ENCODE data around the gene UBE2J2. TPM values are rescaled to one million over a fixed set of nuclear protein-coding genes. Genes with fewer than 3 reads are reported as not detected.
"Not testable (repeated sequence)": the region's sequence is repeated elsewhere in the genome, so short reads cannot be mapped to it uniquely, and the experiment has no call there.

The UBE2J2 gene
- total RNA-seq, 1 experiment from 2014 or later, result 52.7 TPM

GRCh38 chr1:1255611-1256010, 18.0 kb downstream of the UBE2J2 start:
- DNase-seq (ENCODE audit: low spot score), result no peak

- no peak for DNase-seq (ENCODE audit: low spot score)
Observed at GRCh38 chr1:1255078-1255477, 18.6 kb downstream of the UBE2J2 start.

GRCh38 chr1:1254667-1254998, 19.0 kb downstream of the UBE2J2 start:
- no peak for DNase-seq (ENCODE audit: low spot score)

- DNase-seq (ENCODE audit: low spot score), result no peak
Observed at GRCh38 chr1:1253972-1254666, 19.5 kb downstream of the UBE2J2 start.

GRCh38 chr1:1253314-1253713, 20.3 kb downstream of the UBE2J2 start:
- DNase-seq (ENCODE audit: low spot score), result no peak

- no peak for DNase-seq (ENCODE audit: low spot score)
Observed at GRCh38 chr1:1250786-1251284, 22.8 kb downstream of the UBE2J2 start.

GRCh38 chr1:1248009-1248913, 25.4 kb downstream of the UBE2J2 start:
- DNase-seq (ENCODE audit: low spot score), result not testable (repeated sequence)

- DNase-seq (ENCODE audit: low spot score), result no peak
Observed at GRCh38 chr1:1247341-1247913, 26.2 kb downstream of the UBE2J2 start.

- DNase-seq (ENCODE audit: low spot score), result no peak
Observed at GRCh38 chr1:1246577-1247340, 26.9 kb downstream of the UBE2J2 start, which contains the start of gene C1QTNF12. C1QTNF12 (minus strand) TSS chr1:1246722; CDS start chr1:1246690, 32 bp downstream.

GRCh38 chr1:1245817-1246576, 27.7 kb downstream of the UBE2J2 start:
- DNase-seq (ENCODE audit: low spot score), result no peak

- no peak for DNase-seq (ENCODE audit: low spot score)
Observed at GRCh38 chr1:1245178-1245816, 28.4 kb downstream of the UBE2J2 start.

GRCh38 chr1:1244192-1244811, 29.4 kb downstream of the UBE2J2 start:
- no peak for DNase-seq (ENCODE audit: low spot score)

- DNase-seq (ENCODE audit: low spot score), result no peak
Observed at GRCh38 chr1:1243807-1244191, 29.9 kb downstream of the UBE2J2 start.

- DNase-seq (ENCODE audit: low spot score), result no peak
Observed at GRCh38 chr1:1243266-1243660, 30.4 kb downstream of the UBE2J2 start.

GRCh38 chr1:1242461-1243265, 31.0 kb downstream of the UBE2J2 start:
- no peak for DNase-seq (ENCODE audit: low spot score)

- no peak for DNase-seq (ENCODE audit: low spot score)
Observed at GRCh38 chr1:1241588-1242219, 31.9 kb downstream of the UBE2J2 start.

GRCh38 chr1:1240822-1241587, 32.6 kb downstream of the UBE2J2 start:
- no peak for DNase-seq (ENCODE audit: low spot score)

- no peak for DNase-seq (ENCODE audit: low spot score)
Observed at GRCh38 chr1:1240348-1240732, 33.3 kb downstream of the UBE2J2 start.
